Astrocyte (in vitro differentiated cells and primary cell): ENCODE results near the gene GSG1L.

Source experiments
- CTCF ChIP-seq: IDR thresholded peaks from 2 replicates; pipeline ENCODE4 v1.5.1; 2011; ENCODE audit warnings: low read depth, mild to moderate bottlenecking, inconsistent platforms, low read length, moderate library complexity; ENCODE audit not compliant: insufficient read depth
- EZH2 ChIP-seq: IDR thresholded peaks from 2 replicates; pipeline ENCODE4 v1.6.1; 2012; ENCODE audit warnings: mild to moderate bottlenecking, low read length, inconsistent platforms; ENCODE audit not compliant: insufficient read depth

GRCh38 chr16:28073836-28074235, 10.3 kb upstream of the GSG1L start:
- no peak for TF ChIP-seq CTCF
- TF ChIP-seq EZH2 = no peak
